NAMALWA (cell line): ENCODE data around the gene KLHL26.

Experiments used
- DNase-seq: peaks from one replicate; pipeline ENCODE4 v3.0.0-alpha.2; 2015; ENCODE audit warnings: low spot score

Gene KLHL26

GRCh38 chr19:18685597-18686190 is 48.9 kb downstream of the KLHL26 start:
- no peak for DNase-seq

DNA sequence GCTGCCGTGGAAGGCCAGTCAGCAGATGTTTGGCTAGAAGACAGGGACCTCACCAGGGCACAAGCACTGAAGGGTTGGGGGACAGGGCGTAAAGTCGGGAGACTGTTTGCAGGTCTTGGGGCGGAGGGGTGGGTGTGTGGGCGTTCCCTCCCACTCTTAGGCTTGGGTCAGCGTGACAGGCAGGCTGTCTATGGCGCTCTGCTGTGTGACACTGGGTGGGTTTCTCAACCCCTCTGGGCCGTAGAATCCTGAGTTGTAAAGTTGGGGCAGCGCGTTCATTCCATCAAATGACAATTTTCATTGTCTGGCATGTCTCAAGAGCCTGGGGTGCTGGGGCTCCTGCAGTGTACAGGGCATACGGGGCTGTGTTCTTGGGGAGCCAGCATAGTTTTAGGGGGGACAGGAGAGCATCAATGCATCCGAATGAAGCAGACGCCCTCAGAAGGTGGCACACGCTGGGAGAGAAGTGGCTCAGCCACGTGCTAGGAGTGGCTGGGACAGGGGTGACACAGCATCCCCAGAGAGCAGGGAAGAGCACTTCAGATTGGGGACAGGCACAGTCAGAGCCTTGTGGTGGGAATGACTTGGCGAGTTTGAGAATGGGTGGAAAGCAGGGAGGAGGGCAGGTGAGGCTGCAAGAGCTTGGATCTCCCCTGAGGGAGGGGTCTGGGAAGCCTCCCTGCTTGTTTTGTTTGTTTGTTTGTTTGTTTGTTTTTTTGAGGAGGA is 51.1 kb downstream of the KLHL26 start:
- no peak for DNase-seq

GRCh38 chr19:18696023-18696422 is 59.2 kb downstream of the KLHL26 start:
- DNase-seq = no peak

DNA sequence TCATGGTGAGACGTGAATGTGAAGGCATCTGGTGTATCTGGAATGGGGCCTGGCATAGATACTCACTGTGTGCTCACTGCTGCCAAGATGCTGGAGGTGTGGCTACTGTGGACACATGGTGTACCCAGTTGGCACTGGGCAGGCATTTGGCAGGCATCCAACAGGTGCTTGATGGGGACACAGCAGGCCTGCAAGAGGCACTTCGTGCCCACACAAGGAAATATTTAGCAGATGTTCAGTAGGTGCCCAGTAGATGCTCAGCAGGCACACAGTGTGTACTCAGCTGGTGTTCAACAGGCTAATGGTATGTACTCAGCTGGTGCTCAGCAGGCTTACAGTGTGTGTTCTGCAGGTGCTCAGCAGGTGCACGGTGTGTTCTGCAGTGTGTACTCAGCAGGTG is 60.9 kb downstream of the KLHL26 start:
- DNase-seq = peak; percentile 24

DNA sequence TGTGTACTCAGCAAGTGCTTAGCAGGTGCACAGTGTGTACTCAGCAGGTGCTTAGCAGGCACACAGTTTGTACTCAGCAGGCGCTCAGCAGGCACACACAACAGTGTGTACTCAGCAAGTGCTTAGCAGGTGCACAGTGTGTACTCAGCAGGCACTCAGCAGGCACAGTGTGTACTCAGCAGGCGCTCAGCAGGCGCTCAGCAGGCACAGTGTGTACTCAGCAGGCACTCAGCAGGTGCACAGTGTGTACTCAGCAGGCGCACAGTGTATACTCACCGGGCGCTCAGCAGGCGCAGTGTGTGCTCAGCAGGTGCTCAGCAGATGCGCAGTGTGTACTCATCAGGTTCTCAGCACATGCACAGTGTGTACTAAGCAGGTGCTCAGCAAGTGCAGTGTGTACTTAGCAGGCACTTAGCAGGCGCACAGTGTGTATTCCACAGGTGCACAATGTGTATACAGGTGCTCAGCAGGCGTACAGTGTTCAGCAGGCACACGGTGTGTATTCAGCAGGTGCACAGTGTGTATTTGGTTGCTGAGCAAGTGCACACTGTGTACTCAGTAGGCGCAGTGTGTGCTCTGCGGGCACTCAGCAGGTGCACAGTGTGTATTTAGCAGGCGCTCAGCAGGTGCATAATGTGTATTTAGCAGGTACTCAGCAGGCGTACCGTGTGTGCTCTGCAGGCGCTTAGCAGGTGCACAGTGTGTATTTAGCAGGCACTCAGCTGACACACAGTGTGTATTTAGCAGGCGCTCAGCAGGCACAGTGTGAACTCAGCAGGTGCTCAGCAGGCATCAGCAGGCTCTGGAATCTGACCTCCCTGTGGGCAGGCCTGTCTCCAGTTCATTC is 61.7 kb downstream of the KLHL26 start:
- DNase-seq = peak; percentile 54

DNA sequence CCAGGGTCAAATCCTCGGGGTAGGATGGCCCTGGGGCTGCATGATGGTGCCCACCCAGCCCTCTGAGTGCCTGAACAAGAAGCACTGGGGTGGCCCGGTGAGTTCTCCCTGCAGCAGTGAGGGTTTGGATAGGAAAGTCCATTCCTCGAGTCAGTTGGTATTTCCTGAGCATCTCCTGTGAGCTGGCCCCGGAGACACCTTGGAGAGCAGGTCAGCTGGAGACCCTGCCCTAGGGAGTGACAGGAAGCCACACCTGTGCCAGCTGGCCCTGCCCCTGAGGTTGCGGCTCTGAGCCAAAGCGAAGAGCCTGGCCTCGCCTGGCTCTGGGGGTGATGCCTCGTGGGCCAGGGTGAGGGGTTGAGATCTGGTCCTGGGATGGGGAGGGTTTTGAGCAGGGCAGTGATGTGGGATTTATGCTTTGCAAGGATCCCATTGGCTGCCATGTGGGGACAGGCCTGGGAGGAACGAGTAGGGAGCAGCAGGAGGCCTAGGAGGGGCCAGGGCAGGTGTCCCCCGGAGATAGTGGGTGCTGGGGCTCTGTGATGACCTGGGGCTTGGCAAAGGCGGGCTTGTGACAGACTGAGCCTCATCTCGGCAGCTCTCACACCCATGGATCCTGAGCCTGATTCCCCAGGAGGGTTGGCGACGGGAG is 62.7 kb downstream of the KLHL26 start:
- peak; percentile 22 for DNase-seq

DNA sequence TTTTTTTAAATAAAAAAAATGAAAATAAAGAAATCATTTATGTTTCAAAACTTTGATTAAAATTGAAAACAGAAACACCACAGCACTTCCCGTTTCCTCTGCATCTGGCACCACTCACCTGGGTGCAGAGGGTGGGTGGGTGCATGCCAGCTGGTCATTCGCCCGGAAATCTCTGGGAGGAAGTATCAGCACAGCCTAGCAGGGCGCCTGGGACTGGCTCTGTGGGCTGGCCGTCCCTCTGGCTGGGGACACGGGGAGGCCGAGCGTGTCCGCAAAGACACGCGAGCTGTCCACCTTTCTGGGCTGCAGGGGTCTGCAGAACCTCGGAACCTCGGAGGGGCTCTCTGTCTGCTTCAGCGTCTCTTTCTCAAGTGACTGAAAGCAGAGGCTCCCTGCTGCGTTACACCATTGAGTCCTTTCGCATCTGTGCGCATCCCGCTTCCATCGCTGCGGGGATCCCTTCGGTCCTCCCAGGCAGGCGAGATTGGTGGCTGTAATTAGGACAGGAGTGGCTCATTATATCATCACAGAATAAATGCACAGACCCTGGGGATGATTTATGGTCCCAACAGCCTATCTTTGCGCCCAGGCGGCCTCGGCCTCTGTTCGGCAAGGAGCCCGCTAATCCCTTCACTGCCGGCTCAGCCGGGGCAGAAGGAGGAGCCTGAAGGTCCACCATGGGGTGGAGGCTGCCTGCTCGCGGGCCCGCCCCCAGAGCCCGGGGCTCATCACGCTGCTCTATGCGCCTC is 63.8 kb downstream of the KLHL26 start:
- peak; percentile 83 for DNase-seq

DNA sequence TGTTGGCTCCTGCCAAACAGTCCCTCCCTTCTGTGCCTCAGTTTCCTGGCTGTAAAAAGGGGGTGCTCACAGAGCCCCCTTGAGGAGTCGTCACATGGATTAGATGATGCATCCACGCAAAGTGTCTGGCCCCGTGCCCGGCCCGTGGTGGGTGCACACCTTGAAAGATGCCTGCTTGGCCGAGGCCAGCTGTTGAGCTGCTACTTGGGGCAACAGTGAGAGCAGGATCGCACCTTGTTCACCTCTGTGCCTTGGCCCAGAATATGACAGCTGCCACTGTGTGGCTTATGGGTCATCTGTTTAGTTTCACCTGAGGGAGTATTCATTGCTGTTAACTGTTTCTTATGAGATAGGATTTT is 64.4 kb downstream of the KLHL26 start:
- no peak for DNase-seq

- no peak for DNase-seq
Observed at GRCh38 chr19:18704054-18704453, 67.2 kb downstream of the KLHL26 start.

GRCh38 chr19:18704971-18705370 is 68.1 kb downstream of the KLHL26 start:
- DNase-seq = no peak

DNA sequence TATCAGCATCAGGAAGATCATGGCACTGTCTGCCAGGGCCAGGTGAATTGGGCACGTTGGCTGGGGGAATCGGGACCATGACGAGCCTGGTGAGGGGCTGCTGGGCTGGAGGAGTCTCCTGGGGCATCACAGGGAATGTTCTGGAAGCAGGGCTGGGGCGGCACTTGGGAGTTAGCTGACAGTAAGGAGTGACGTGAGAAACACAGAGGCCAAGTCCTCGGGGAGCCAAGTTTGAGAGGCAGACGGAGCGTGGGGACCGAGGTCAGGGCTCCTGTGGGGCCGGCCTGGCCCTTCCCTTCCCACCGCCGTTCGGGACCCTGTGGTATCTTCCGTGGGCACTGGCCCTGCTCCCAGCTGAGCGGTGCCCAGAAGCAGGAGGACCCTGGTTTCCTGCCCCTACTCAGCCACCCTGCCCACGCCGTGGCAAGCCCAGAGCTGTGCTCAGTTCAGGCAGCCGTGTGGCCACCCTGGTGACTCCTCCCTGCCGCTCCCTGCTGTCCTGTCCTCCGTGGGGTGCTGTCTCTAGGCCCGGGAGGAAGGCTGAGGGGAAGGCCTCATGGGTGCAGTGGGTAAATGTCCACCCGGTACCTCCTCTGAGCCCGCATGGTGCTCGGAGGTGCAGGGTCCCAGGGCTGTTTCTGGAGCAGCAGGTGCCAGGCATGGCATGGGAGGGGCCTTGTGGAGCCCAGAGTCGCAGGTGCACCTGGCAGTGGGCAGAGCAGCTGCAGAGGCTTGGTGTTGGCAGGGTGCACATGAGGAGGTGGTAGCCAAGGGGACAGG is 71.8 kb downstream of the KLHL26 start:
- no peak for DNase-seq

DNA sequence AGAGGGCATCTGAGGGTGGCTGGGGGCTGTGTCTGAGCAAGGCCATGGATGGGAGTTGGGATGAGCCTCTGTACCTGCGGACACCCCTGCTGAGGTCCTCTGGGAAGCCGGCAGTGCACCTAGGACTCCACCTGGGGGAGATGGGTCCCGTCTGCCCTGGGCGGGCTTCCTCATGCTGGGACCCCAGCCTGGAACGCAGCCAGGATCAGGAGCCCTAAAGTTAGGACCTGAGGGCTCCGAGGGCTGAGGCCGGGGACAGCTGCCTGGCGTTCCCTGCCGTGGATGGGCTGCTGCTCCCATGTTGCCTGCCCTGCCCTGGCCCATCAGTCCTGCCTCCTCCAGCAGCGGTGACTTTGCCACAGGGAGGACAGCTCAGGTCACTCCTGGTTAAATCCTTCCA is 72.7 kb downstream of the KLHL26 start:
- no peak for DNase-seq

GRCh38 chr19:18710186-18710585 is 73.4 kb downstream of the KLHL26 start:
- DNase-seq = no peak

GRCh38 chr19:18710996-18711751 is 74.3 kb downstream of the KLHL26 start:
- DNase-seq = no peak

- no peak for DNase-seq
Observed at GRCh38 chr19:18711893-18712292, 75.1 kb downstream of the KLHL26 start.

DNA sequence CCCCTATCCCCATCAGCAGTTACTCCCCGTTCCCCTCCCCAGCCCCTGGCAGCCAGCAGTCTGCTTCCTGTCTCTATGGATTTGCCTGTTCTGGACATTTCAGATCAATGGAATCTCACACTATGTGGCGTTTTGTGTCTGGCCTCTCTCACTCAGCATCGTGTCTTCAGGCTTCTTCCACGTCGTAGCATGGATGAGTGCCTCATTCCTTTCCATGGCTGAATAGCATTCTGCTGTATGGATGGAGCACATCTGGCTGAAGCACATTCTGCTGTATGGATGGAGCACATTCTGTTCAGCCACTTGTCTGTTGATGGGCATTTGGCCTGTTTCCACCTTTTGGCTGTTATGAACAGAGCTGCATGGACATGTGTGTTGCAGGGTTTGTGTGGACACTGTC is 76.2 kb downstream of the KLHL26 start:
- DNase-seq = no peak

DNA sequence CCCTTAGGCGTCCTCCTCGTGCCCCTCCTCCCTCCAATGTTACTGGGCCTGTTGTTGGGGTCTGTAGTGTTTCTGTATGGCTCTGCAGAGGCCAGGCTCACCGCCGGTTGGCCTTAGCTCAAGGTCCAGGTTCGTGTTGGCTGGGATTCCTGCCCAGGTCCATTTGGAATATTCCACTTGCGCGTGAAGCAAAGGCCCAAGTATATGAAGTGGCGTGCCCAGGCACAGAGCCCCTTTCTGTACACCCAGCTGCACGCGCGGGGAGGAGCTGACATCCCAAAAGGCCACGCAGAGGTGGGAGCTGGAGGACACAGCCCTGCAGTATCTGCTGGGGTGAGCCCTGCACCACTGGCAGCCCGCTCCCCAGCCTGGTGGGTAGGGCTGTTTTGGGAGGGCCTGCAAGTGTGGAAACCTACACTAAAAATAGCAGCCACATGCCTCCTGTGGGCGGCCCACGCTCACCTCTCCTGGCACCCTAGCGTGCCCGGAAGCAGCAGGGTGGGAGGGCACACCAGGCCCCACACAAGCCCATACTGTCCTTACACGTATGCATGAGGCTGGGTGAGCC is 76.8 kb downstream of the KLHL26 start:
- DNase-seq = no peak

GRCh38 chr19:18715416-18715815 is 78.6 kb downstream of the KLHL26 start:
- no peak for DNase-seq

GRCh38 chr19:18716857-18717256 is 80.0 kb downstream of the KLHL26 start:
- no peak for DNase-seq

DNA sequence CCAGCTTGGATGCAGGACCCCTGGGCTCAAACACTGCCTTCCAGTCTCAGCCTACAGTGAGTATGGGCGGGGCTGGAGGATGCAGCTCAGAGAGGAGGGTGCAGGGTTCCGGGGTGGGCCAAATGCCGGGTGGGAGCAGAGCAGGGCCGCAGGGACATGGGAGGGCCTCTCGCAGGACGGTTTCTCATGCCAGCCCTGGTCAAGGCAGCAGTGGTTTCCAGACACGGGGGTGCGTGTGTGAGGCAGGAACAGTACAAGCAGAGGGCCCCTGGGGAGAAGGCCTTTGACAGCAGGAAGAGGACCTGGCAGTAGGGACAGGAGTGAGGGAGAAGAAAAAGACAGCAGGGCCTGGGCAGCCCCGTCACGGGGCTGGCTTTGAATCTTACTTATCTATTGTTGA is 80.8 kb downstream of the KLHL26 start:
- no peak for DNase-seq
